ENCODE data around the gene ADGRD1.

Gene ADGRD1

GRCh38 chr12:131026754-131027153, 73.0 kb downstream of the ADGRD1 start:
- no peak for DNase-seq

GRCh38 chr12:131027264-131027663, 73.6 kb downstream of the ADGRD1 start:
- no peak for DNase-seq

GRCh38 chr12:131027876-131028586, 74.3 kb downstream of the ADGRD1 start:
- no peak for DNase-seq

- DNase-seq = no peak
Measured at GRCh38 chr12:131028587-131029338, 75.1 kb downstream of the ADGRD1 start.

- DNase-seq = no peak
Measured at GRCh38 chr12:131030472-131031328, 77.0 kb downstream of the ADGRD1 start.

GRCh38 chr12:131032082-131032750, 78.5 kb downstream of the ADGRD1 start:
- no peak for DNase-seq

GRCh38 chr12:131033486-131033885, 79.8 kb downstream of the ADGRD1 start:
- no peak for DNase-seq

- DNase-seq = no peak
Measured at GRCh38 chr12:131033886-131034482, 80.3 kb downstream of the ADGRD1 start.

- DNase-seq = no peak
Measured at GRCh38 chr12:131034631-131035244, 81.0 kb downstream of the ADGRD1 start.

GRCh38 chr12:131035245-131035681, 81.6 kb downstream of the ADGRD1 start:
- DNase-seq = no peak

GRCh38 chr12:131038159-131038558, 84.5 kb downstream of the ADGRD1 start:
- DNase-seq = no peak

GRCh38 chr12:131038961-131039950, 85.5 kb downstream of the ADGRD1 start:
- no peak for DNase-seq

GRCh38 chr12:131040491-131040890, 86.8 kb downstream of the ADGRD1 start:
- DNase-seq = no peak

- DNase-seq = no peak
Measured at GRCh38 chr12:131041216-131041967, 87.7 kb downstream of the ADGRD1 start.

- no peak for DNase-seq
Measured at GRCh38 chr12:131041968-131042833, 88.5 kb downstream of the ADGRD1 start.

- DNase-seq = no peak
Measured at GRCh38 chr12:131042834-131043245, 89.1 kb downstream of the ADGRD1 start.

GRCh38 chr12:131043401-131043871, 89.7 kb downstream of the ADGRD1 start:
- no peak for DNase-seq

GRCh38 chr12:131044136-131044535, 90.4 kb downstream of the ADGRD1 start:
- no peak for DNase-seq

All from inflammatory macrophage treated with lipopolysaccharide for 4 hours (primary cell).